NOMO-1 (cell line): Measurements from ENCODE around the gene TNFAIP6.
"Not testable (repeated sequence)": the region's sequence is repeated elsewhere in the genome, so short reads cannot be mapped to it uniquely, and the experiment has no call there.

ENCODE experiments used
- DNase-seq, 2 experiments: peaks; one replicate each; lab custom pipeline; 2025; ENCODE audit not compliant: unreplicated experiment in 2 of 2; lab: John Stamatoyannopoulos, UW

The TNFAIP6 gene

DNA sequence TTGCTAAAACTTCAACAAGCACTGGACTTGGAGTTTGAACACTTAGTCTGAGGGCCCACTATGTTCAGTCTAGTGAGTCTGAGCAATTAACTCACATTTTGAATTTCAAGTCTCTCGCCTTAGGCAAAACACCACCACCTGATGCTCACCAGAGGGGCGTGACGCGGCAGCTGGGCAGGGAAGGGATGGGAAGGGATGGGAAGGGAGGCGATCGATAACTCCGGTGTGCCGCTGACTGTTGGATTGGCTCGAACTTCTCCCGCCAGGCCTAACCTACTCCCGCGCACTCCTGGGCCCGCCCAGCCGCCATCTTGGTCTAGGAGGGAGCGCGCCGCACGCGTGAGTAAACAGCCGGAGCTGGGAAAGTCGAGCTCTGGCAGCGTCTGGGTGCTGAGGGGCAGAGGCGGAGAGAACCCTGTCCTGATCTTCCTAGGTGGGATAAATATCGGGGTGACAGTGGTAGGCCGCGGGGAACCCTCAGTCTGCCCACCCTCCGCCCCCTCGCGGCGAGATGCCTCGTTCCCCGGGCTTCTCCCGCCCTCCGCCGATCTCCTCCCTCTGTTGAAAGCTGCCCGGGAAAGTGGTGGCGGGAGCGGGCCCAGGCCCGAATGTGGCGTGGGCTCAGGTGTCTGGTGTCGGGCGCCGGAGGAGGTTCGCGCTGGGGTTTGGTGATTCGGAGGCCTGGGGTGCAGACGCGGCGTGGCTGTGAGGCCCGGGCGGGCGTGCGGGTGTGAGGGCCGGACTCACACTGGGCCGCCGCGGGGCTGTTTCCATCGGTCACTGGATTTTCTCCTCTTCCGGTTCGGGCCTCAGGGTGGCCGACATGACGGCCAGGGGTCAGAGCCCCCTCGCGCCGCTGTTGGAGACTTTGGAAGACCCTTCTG lies 52.5 kb downstream of the TNFAIP6 start, which contains the start of gene RIF1:
Gene RIF1, plus strand, starts transcription at position 302 of the 884 bp plus-strand sequence. Its CDS starts 522 bp downstream, at position 824.
- DNase-seq: peak; percentile 82 to 86

DNA sequence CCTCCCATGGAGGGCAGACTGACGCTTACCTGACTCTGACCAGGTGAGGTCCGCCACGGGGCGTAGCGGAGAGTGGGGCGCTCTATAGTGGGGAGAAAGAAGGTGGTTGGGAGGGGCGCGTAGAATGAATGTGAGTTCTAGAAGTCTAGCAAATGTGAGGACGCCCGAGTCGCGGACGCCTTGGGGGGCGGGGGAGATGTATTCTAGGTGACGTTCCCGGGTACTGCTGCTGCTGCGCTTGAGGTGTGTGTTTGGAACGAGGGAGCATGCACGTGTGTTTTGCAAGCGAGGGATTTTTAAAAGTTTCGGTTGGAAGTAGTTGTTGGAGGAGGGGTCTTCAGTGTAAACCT lies 53.1 kb downstream of the TNFAIP6 start:
- peak in 1 of 2 experiments; percentile 28 for DNase-seq

DNA sequence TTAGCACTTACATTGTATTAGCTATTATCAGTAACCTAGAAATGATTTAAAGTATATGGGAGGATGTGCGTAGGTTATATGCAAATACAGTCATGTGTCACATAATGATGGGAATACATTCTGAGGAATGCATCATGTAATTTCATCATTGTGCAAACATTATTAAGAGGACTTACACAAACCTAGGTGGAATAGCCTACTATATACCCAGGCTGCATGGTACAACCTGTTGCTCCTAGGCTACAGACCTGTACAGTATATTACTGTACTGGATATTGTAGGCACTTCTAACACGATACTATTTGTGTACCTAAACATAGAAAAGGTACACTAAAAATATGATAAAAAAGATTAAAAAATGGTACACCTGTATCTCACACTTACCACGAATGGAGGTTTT lies 60.3 kb downstream of the TNFAIP6 start:
- no peak for DNase-seq

GRCh38 chr2:151421681-151422080 lies 64.3 kb downstream of the TNFAIP6 start:
- DNase-seq: not testable (repeated sequence)

DNA sequence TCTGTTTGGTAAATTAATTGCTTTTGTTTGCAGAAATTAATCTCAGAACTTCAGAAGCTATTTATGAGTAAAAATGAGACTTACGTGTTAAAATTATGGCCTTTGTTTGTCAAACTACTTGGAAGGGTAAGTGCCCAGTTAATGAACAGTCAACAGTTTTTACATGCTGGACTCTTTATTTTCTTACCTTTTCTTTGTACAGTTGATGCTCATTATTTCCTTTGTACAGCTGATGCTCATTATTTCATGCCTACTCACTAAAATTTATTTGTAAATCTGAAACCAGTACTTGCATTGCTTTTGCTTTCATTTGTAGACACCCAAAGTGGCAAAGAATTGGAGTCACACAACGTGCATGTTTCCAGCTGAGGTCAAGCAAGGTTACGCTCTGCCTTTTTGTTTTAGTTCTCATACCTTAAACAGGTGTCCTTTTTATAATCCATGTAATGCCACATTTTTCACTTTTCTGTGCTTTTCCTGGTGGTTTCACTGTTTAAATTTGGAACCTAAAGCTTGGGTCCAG lies 65.6 kb downstream of the TNFAIP6 start:
- no peak for DNase-seq

DNA sequence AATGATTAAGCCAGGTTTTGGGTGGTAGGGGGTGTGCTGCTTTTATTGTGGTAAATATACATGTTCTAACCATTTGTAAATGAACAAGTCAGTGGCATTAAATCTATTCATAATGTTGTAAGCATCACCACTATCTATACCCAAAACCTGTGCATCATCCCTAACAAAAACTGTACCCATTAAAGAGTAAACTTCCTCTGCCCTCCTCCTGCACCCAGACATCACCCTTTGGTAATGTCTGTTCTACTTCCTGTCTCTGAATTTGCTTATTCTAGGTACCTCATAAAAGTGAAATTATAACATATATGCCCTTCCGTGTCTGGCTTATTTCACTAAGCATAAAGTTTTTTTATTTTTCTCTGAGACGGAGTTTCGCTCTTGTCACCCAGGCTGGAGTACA lies 66.4 kb downstream of the TNFAIP6 start:
- DNase-seq: no peak
